ENCODE results near the gene EVX1.

EVX1 gene

GRCh38 chr7:27250557-27251070, 8.0 kb downstream of the EVX1 start:
- no peak for DNase-seq (ENCODE audit: low spot score)

- no peak for DNase-seq (ENCODE audit: low spot score)
Observed at GRCh38 chr7:27251136-27251651, 8.6 kb downstream of the EVX1 start.

GRCh38 chr7:27251652-27252590, 9.3 kb downstream of the EVX1 start:
- no peak for DNase-seq (ENCODE audit: low spot score)

- DNase-seq (ENCODE audit: low spot score) = no peak
Observed at GRCh38 chr7:27254625-27255024, 12.0 kb downstream of the EVX1 start.

GRCh38 chr7:27260211-27260610, 17.6 kb downstream of the EVX1 start:
- DNase-seq (ENCODE audit: low spot score) = no peak

- DNase-seq (ENCODE audit: low spot score) = no peak
Observed at GRCh38 chr7:27262121-27262520, 19.5 kb downstream of the EVX1 start.

- no peak for DNase-seq (ENCODE audit: low spot score)
Observed at GRCh38 chr7:27263781-27264180, 21.2 kb downstream of the EVX1 start.

- DNase-seq (ENCODE audit: low spot score) = no peak
Observed at GRCh38 chr7:27269455-27269854, 26.9 kb downstream of the EVX1 start.

- no peak for DNase-seq (ENCODE audit: low spot score)
Observed at GRCh38 chr7:27271384-27271783, 28.8 kb downstream of the EVX1 start.

GRCh38 chr7:27277628-27278027, 35.0 kb downstream of the EVX1 start:
- DNase-seq (ENCODE audit: low spot score) = no peak

- no peak for DNase-seq (ENCODE audit: low spot score)
Observed at GRCh38 chr7:27283558-27283957, 41.0 kb downstream of the EVX1 start.

- DNase-seq (ENCODE audit: low spot score) = no peak
Observed at GRCh38 chr7:27295236-27295635, 52.6 kb downstream of the EVX1 start.

- DNase-seq (ENCODE audit: low spot score) = no peak
Observed at GRCh38 chr7:27297356-27297755, 54.8 kb downstream of the EVX1 start.

Data from AG08395 (cell line).